Measurements from ENCODE around the gene RAB6B.

DNA sequence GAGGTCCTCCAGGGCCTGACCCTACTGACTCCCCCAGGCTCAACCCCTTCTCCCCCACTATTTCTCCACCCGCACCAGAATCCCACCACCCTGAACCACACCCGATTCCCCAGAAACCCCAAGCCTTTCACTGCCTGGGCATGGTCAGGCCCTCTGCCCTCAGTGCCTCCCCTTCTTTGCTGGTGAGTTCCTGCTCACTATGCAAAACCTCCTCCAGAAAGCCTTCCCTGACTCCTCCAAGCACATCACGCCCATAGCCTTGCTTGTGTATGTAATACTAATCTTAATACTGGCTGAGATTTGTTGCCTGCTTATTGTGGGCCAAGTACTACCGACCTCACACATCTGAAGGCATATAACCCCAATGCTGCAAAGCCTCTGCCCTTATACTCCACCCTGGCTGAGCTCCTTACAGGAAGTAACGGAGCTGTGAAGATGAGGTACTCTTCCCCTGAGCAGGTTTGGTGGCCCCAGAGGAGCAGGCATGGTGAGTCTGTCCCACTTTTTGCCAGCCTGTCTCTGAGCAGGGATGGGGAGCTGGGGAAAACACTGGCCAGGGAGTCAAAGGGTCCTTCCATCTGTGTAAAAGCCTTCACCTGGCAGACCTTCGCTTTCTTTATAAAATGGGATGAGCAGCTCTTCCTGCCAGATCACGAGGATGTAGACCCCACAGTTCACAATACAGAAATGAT is 9.5 kb downstream of the RAB6B start:
- no peak for TF ChIP-seq ZNF121 (tag by site-specific recombination; IDR thresholded peaks at IDR 0.05)
- TF ChIP-seq ZNF175 (tag by site-specific recombination; IDR thresholded peaks at IDR 0.05): no peak
- TF ChIP-seq, protein P1, sequence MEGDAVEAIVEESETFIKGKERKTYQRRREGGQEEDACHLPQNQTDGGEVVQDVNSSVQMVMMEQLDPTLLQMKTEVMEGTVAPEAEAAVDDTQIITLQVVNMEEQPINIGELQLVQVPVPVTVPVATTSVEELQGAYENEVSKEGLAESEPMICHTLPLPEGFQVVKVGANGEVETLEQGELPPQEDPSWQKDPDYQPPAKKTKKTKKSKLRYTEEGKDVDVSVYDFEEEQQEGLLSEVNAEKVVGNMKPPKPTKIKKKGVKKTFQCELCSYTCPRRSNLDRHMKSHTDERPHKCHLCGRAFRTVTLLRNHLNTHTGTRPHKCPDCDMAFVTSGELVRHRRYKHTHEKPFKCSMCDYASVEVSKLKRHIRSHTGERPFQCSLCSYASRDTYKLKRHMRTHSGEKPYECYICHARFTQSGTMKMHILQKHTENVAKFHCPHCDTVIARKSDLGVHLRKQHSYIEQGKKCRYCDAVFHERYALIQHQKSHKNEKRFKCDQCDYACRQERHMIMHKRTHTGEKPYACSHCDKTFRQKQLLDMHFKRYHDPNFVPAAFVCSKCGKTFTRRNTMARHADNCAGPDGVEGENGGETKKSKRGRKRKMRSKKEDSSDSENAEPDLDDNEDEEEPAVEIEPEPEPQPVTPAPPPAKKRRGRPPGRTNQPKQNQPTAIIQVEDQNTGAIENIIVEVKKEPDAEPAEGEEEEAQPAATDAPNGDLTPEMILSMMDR (tag by site-specific recombination; IDR thresholded peaks at IDR 0.05): no peak
- TF ChIP-seq, protein P2, sequence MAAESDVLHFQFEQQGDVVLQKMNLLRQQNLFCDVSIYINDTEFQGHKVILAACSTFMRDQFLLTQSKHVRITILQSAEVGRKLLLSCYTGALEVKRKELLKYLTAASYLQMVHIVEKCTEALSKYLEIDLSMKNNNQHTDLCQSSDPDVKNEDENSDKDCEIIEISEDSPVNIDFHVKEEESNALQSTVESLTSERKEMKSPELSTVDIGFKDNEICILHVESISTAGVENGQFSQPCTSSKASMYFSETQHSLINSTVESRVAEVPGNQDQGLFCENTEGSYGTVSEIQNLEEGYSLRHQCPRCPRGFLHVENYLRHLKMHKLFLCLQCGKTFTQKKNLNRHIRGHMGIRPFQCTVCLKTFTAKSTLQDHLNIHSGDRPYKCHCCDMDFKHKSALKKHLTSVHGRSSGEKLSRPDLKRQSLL (tag by site-specific recombination; IDR thresholded peaks at IDR 0.05): no peak
- TF ChIP-seq TRIM28 (IDR thresholded peaks at IDR 0.05; ENCODE audit: borderline replicate concordance, low read length): no peak
- no peak for TF ChIP-seq SCRT1 (tag by site-specific recombination; IDR thresholded peaks at IDR 0.05; ENCODE audit: borderline replicate concordance)
- TF ChIP-seq HOXC10 (CRISPR knock-in tag; IDR thresholded peaks at IDR 0.05): no peak
- TF ChIP-seq, protein P3, sequence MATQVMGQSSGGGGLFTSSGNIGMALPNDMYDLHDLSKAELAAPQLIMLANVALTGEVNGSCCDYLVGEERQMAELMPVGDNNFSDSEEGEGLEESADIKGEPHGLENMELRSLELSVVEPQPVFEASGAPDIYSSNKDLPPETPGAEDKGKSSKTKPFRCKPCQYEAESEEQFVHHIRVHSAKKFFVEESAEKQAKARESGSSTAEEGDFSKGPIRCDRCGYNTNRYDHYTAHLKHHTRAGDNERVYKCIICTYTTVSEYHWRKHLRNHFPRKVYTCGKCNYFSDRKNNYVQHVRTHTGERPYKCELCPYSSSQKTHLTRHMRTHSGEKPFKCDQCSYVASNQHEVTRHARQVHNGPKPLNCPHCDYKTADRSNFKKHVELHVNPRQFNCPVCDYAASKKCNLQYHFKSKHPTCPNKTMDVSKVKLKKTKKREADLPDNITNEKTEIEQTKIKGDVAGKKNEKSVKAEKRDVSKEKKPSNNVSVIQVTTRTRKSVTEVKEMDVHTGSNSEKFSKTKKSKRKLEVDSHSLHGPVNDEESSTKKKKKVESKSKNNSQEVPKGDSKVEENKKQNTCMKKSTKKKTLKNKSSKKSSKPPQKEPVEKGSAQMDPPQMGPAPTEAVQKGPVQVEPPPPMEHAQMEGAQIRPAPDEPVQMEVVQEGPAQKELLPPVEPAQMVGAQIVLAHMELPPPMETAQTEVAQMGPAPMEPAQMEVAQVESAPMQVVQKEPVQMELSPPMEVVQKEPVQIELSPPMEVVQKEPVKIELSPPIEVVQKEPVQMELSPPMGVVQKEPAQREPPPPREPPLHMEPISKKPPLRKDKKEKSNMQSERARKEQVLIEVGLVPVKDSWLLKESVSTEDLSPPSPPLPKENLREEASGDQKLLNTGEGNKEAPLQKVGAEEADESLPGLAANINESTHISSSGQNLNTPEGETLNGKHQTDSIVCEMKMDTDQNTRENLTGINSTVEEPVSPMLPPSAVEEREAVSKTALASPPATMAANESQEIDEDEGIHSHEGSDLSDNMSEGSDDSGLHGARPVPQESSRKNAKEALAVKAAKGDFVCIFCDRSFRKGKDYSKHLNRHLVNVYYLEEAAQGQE (tag by site-specific recombination; IDR thresholded peaks at IDR 0.05): no peak
- TF ChIP-seq ZNF274 (IDR thresholded peaks at IDR 0.05; ENCODE audit: low read length): no peak
- no peak for TF ChIP-seq ZNF274 (tag by site-specific recombination; IDR thresholded peaks at IDR 0.05; ENCODE audit: borderline replicate concordance)
- TF ChIP-seq ZNF184 (tag by site-specific recombination; IDR thresholded peaks at IDR 0.05): no peak
- TF ChIP-seq ZNF426 (tag by site-specific recombination; IDR thresholded peaks at IDR 0.05): no peak

All from HEK293 (cell line).